Measurements from ENCODE around the gene WIPF3. TPM values are rescaled to one million over a fixed set of nuclear protein-coding genes. Genes with fewer than 3 reads are reported as not detected.

WIPF3 gene
- polyA plus RNA-seq, 3 donors from 2014 or later = not detected

DNA sequence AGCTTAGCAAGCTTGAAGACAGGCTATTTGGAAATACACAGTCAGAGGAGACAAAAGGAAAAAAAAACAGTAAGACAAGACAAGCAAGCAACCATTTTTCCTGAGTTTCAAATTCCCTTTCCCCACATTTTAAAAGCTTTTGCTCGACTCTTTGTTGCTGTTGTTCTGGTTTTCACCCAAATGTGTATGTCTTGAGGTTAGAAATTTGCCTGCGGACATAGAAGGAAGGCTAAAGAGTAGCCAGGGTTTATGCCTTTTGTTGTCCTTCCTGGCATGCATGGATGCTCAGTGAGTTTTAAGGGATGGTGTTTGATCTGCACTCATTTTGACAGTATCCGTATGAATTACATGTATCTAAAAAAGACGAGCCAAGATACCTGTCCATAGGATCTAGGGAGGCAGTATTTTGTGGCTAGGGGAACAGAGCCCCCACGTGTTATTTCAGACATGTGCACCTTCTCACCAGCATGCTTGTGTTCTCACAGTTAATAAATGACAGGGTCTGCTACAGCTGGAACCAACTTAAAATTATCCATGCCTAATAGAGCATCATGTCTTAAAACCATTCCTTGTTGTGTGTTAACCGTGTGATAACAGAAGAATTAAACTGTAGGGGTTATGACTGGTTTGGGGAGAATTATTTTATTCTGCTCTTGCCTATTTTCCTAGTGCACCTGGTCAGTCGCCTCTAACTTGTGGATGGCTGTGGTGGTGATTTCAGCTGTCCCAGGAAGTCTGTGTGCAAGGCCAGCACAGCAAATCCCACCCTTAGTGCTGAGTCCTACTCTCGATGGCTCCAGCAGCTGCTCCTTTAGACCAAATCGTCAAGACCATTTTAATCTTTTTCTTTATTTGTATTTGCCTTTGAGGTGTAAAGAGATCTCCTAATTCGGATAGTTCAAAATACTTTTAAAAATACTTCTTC, 9.1 kb downstream of the WIPF3 start:
- DNase-seq = no peak
- Mint-ChIP-seq H3K9me3 (no peaks in the 10 kb centered on the region), H3K27me3 (ENCODE audit: low read depth in 3 of 3) (peaks cover 6 to 9% (median 7%) of the 10 kb centered on the region in 3 donors), H3K4me1 (no peaks in the 10 kb centered on the region), H3K36me3 (no peaks in the 10 kb centered on the region), H3K27ac (no peak overlapping the region), H3K4me3 (no peak overlapping the region)

DNA sequence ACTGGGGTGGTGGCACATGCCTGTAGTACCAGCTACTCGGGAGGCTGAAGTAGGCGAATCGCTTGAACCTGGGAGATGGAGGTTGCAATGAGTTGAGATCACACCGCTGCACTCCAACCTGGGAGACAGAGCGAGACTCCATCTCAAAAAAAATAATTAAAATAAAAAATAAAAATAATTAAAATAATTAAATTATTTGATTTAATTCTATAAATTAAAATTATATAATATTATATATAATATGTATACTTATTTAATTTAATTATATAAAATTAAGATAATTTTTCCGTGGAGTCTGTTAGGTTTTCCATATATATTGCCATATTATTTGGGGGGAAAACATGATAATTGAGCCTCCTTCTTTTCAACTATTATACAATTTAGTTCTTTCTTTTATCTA, 12.0 kb downstream of the WIPF3 start:
- Mint-ChIP-seq H3K4me3 (no peak overlapping the region), H3K36me3 (no peaks in the 10 kb centered on the region), H3K27ac (no peak overlapping the region), H3K27me3 (ENCODE audit: low read depth in 3 of 3) (peaks cover 5 to 11% (median 9%) of the 10 kb centered on the region in 3 donors), H3K9me3 (no peaks in the 10 kb centered on the region), H3K4me1 (no peaks in the 10 kb centered on the region)
- no peak for DNase-seq

DNA sequence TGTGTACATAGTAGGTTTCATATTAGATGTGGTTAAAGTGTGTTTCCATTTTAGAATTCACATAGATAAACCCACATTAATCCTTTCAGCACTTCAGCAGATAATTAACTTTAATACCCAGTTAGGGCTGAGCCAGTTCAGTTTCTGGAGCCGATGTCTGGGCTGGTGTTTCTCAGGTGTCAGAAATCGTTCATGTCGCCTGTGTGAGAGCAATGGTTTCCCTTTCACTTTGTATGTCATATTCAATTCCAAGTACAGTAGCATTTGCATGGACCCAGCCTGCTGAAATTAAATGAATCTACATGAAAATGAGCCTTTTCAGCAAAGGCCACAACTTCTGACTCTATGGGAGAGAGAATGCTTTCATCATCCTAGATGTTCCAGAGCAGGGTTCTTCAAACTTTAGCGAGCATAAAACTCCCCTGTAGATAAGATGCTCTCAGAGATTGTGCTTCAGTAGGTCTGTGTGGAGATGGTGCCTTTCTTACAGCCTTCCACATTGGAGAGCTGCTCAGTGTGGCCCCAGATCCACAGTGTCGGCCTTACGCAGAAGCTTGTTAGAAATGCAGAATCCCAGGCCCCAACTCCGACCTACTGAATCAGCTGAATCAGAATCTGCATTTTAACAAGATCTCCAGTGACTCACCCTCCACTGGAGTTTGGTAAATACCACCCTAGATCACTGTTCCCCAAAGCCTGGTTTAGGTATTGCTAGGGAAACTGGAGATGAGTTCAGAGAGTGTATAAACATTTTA, 19.6 kb downstream of the WIPF3 start:
- H3K9me3 Mint-ChIP-seq = no peaks in the 10 kb centered on the region
- H3K27me3 Mint-ChIP-seq (ENCODE audit: low read depth in 3 of 3) = peaks cover under 1 to 6% (median 2%) of the 10 kb centered on the region in 3 donors
- peaks cover 0 to 9% of the 10 kb centered on the region in 2 donors for H3K4me1 Mint-ChIP-seq
- H3K27ac Mint-ChIP-seq = peak overlapping the region in 1 of 6 donors; percentile 60
- H3K4me3 Mint-ChIP-seq = peak overlapping the region; percentile 24 to 65 (median 56)
- DNase-seq = no peak
- no peaks in the 10 kb centered on the region for H3K36me3 Mint-ChIP-seq

DNA sequence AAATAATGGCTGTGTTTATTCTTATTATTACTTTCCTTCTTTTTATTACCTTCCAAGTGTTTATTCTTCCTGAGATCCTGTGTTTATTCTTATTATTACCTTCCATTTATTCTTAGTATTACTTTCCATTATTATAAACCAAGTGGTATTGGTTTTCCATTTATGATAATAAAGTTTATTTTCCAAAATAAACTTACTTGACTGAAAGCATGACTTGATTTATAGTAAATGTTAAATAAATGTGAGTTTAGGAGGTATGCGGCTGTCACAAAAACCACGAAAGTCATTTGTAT, 20.2 kb downstream of the WIPF3 start:
- DNase-seq = no peak
- H3K4me1 Mint-ChIP-seq = peaks cover 0 to 9% of the 10 kb centered on the region in 2 donors
- H3K36me3 Mint-ChIP-seq = no peaks in the 10 kb centered on the region
- peaks cover under 1 to 5% (median 2%) of the 10 kb centered on the region in 3 donors for H3K27me3 Mint-ChIP-seq (ENCODE audit: low read depth in 3 of 3)
- no peaks in the 10 kb centered on the region for H3K9me3 Mint-ChIP-seq
- no peak overlapping the region for H3K27ac Mint-ChIP-seq
- H3K4me3 Mint-ChIP-seq = no peak overlapping the region

DNA sequence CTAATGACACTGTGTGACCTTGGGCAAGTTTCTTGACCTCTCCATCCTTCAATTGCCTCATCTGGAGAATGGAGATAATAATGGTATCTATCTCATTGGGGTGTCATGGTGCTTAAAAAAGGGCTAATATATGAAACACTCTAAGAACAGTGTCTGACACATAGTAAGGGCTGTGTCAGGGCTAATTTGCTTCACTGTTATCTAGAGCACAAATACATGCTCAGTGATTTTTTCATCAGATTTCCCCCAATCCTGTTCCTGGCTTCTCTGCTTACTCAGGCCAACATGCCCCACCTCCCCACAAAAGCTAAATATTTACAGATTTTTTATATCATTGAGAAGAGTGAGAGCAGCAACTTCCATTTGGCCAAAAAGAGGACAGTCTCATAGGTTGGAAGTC, 20.6 kb downstream of the WIPF3 start:
- no peak overlapping the region for H3K27ac Mint-ChIP-seq

DNA sequence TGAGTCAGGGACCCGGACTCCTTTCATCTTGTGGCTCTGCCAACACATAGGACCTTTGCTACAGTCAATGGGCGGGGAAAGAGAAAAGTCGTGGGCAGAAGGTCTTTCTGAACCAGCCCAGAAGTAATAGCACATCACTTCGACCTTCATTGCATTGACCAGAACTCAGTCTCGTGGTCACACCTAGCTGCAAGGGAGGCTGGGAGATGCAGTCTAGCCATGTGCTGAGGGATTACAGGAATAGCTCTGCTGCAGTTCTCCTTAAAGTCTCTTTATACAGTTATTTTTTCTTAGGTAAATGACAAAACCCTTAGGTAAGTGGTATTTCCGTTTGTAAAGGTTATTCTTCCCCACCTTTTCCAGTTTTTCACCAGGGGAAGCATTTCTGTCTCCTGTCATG, 25.4 kb downstream of the WIPF3 start:
- no peak overlapping the region for H3K27ac Mint-ChIP-seq
- no peak overlapping the region for H3K4me3 Mint-ChIP-seq
- peaks cover 0 to 2% (median 0%) of the 10 kb centered on the region in 3 donors for H3K27me3 Mint-ChIP-seq (ENCODE audit: low read depth in 3 of 3)
- DNase-seq = no peak
- H3K9me3 Mint-ChIP-seq = no peaks in the 10 kb centered on the region
- H3K4me1 Mint-ChIP-seq = no peaks in the 10 kb centered on the region
- H3K36me3 Mint-ChIP-seq = no peaks in the 10 kb centered on the region

More for the DNA sequence above, 20.6 kb downstream of the WIPF3 start:
- no peak for DNase-seq
- Mint-ChIP-seq H3K4me1 (peaks cover 0 to 9% of the 10 kb centered on the region in 2 donors), H3K27me3 (ENCODE audit: low read depth in 3 of 3) (peaks cover 2 to 5% (median 2%) of the 10 kb centered on the region in 3 donors), H3K4me3 (no peak overlapping the region), H3K36me3 (no peaks in the 10 kb centered on the region), H3K9me3 (no peaks in the 10 kb centered on the region)

DNA sequence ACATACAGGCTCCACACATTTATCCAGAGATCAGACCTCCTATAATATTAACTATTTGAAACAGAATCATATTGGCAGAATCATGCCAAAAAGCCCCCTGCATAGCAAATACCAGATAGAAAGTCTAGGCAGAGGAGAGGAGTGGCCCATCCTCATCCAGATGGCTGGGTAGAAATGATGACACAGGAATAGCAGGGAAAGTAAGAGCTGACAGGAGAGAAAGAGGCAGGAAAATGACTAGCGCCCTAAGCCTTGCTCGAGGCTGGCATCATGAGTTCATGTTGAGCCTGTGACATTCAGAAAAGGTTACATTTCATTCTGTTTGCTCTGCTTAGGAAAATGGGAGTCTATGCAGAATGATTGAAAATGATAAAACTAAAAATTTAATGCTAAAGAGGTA, 27.6 kb downstream of the WIPF3 start:
- Mint-ChIP-seq H3K4me3 (no peak overlapping the region), H3K36me3 (no peaks in the 10 kb centered on the region), H3K27me3 (ENCODE audit: low read depth in 3 of 3) (peaks cover 2 to 4% (median 4%) of the 10 kb centered on the region in 3 donors), H3K9me3 (no peaks in the 10 kb centered on the region), H3K27ac (no peak overlapping the region), H3K4me1 (no peaks in the 10 kb centered on the region)
- no peak for DNase-seq

DNA sequence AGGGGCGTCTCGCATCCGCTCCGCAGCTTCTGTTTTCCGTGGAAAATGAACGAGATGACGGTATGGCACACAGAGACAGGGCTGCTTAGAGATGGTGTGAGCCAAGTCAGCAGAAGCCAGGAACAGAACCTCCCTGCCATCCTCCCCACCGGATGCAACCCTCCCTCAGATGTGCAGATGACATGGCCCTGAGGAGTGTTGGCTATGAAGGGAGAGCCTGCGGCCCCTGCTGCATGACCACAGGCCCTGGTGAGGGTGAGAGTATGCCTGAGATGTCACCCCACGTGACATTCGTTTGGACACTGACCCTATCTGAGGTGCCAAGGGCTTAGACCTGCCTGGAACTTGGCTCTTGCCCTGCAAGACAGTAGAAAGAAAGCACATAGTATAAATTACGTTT, 29.4 kb downstream of the WIPF3 start:
- no peaks in the 10 kb centered on the region for H3K4me1 Mint-ChIP-seq
- H3K9me3 Mint-ChIP-seq = no peaks in the 10 kb centered on the region
- H3K27ac Mint-ChIP-seq = no peak overlapping the region
- H3K36me3 Mint-ChIP-seq = no peaks in the 10 kb centered on the region
- peaks cover 4 to 6% (median 4%) of the 10 kb centered on the region in 3 donors for H3K27me3 Mint-ChIP-seq (ENCODE audit: low read depth in 3 of 3)
- no peak for DNase-seq
- no peak overlapping the region for H3K4me3 Mint-ChIP-seq

DNA sequence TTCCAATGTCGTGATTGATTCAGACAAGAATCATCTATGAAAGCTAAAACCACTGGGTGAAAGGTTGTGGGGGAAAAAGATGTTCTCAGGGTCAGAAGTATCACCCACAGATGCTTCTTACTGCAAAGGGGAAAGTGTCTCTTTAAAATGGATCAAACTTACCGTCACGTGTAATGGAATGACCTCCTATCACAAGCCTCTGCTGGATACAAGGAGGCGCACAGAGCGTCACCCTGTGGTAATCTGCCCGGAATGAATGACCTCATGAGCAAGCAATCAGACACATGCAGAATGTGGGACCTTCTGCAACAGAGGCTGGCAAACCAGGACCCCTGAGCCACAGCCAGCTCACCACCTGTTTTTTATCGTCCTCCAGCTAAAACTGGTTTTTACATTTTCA, 33.0 kb downstream of the WIPF3 start:
- Mint-ChIP-seq H3K36me3 (no peaks in the 10 kb centered on the region), H3K4me1 (no peaks in the 10 kb centered on the region), H3K4me3 (no peak overlapping the region), H3K27ac (no peak overlapping the region), H3K27me3 (ENCODE audit: low read depth in 3 of 3) (peaks cover 2 to 7% (median 4%) of the 10 kb centered on the region in 3 donors), H3K9me3 (peaks cover 0 to 1% (median 0%) of the 10 kb centered on the region in 6 donors)
- no peak for DNase-seq

DNA sequence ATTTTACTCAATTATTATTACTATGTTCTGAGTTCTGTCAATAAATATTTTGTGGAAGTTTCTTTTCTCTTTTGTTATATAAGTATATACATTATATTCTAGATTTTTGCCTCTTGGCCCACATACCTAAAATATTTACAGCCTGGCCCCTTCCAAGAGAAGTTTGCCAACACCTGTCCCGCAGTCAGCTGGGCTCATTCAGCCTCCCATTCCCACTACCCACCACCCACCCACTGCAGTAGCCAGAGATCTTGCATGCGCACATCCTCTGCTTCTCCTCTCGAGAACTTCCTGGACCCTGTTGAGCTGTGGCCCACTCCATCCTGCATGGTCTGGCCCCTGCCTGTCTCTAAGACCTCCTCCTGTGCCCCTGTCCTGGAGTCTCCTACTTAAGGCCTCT, 33.6 kb downstream of the WIPF3 start:
- no peaks in the 10 kb centered on the region for H3K36me3 Mint-ChIP-seq
- H3K27ac Mint-ChIP-seq = no peak overlapping the region

DNA sequence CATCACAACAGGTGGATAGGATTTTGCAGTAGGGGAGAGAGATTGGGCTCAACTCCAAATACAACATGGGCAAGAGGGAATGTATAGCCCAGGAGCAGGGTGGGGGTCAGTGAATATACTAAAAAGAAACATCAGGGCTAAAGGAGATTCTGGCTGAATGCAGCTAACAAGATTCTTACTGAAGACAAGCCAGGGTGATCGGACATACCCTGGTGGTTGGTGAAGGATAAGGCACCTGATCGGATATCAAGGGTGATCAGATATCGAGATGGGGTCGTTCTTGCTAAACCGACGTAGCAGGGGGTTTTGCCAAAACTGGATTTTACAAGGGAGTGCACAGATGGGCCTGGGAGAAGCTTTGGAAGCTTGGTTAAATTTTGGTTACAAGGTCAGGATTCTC, 34.4 kb downstream of the WIPF3 start:
- no peak overlapping the region for H3K4me3 Mint-ChIP-seq
- no peaks in the 10 kb centered on the region for H3K36me3 Mint-ChIP-seq
- no peak for DNase-seq
- H3K9me3 Mint-ChIP-seq = peaks cover 0 to 1% (median 0%) of the 10 kb centered on the region in 6 donors
- no peak overlapping the region for H3K27ac Mint-ChIP-seq
- H3K27me3 Mint-ChIP-seq (ENCODE audit: low read depth in 3 of 3) = peaks cover 2 to 14% (median 4%) of the 10 kb centered on the region in 3 donors
- no peaks in the 10 kb centered on the region for H3K4me1 Mint-ChIP-seq

More for the DNA sequence above, 33.6 kb downstream of the WIPF3 start:
- Mint-ChIP-seq H3K4me1 (no peaks in the 10 kb centered on the region), H3K9me3 (peaks cover 0 to 1% (median 0%) of the 10 kb centered on the region in 6 donors), H3K27me3 (ENCODE audit: low read depth in 3 of 3) (peaks cover 2 to 7% (median 4%) of the 10 kb centered on the region in 3 donors), H3K4me3 (no peak overlapping the region)
- no peak for DNase-seq

DNA sequence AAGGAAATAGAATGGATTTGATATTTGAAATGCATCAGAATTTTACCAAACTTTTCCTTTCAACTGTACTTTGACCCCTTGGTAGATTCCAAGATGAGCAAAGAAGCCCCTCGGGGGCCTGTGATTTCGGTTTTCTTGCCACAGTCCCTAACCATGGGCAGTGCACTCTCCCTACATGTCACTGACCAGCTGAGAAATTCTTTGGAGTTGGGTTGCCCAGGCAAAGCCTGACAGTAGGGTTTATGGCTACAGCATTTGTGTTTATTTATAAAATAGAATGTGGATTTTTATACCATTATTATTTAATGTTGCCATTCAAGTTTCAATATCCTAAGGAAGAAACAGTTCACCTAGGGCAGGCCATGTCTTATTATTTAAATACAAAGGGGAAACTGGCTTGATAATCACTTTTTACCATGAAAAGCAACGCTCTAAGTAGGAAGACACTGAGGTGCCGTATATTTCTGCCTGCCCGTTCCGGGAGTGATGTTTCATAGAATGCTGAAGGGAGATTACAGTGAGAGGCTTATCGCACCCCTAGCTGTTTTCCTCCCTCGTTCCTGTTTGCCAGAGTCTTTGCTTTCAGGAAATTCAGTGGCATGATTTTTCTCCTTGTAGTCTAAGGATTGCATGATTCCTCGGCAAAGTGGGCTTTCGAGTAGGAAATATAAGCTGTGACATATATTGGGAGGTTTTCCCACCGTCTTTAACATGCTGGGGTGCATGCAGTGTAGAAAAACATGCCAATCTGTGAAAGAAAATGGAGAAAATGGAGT, 35.8 kb downstream of the WIPF3 start:
- no peak for DNase-seq
- Mint-ChIP-seq H3K4me3 (no peak overlapping the region), H3K36me3 (no peaks in the 10 kb centered on the region), H3K9me3 (peaks cover 0 to 1% (median 0%) of the 10 kb centered on the region in 6 donors), H3K27ac (no peak overlapping the region), H3K27me3 (ENCODE audit: low read depth in 3 of 3) (peaks cover 0 to 14% (median 2%) of the 10 kb centered on the region in 3 donors), H3K4me1 (no peaks in the 10 kb centered on the region)

DNA sequence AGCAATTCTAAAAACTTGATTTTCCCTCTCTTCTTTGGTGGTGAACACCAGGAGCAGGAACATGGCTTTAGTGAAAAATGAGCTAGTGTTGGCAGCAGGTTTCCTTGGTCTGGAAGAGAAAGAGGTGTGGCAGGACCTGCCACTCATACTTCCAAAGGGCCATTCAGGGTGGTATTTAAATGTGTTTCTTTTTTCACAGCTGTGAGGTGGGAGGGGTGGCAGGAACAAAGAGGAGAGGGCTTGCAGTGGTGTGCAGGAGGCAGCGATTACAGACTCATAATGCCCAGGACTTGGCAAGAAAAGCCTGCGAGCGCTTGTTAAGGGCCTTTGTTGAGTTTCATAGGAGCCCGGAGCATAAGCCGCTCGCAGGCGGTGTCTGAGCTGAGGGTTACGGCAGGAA, 36.8 kb downstream of the WIPF3 start:
- no peak for DNase-seq
- Mint-ChIP-seq H3K9me3 (peaks cover 0 to 1% (median 0%) of the 10 kb centered on the region in 6 donors), H3K4me3 (no peak overlapping the region), H3K27ac (no peak overlapping the region), H3K4me1 (no peaks in the 10 kb centered on the region), H3K36me3 (no peaks in the 10 kb centered on the region), H3K27me3 (ENCODE audit: low read depth in 3 of 3) (peaks cover 0 to 14% (median 2%) of the 10 kb centered on the region in 3 donors)

All from immature natural killer cell (primary cell).